Stimulated activated CD8-positive, alpha-beta memory T cell treated with anti-CD3 and anti-CD28 coated beads, Interleukin-2, amount 100 ng/mL, for 48 hours (primary cell): ENCODE data around the gene SLC48A1.
A peak's percentile ranks its signal among the peaks of the same experiment; 100 is the strongest.

Experiments used
- DNase-seq, 2 donors: peaks; one replicate each; pipeline ENCODE4 v3.0.0-alpha.2; 2020; ENCODE audit warnings: low read depth in 2 of 2

Gene SLC48A1

DNA sequence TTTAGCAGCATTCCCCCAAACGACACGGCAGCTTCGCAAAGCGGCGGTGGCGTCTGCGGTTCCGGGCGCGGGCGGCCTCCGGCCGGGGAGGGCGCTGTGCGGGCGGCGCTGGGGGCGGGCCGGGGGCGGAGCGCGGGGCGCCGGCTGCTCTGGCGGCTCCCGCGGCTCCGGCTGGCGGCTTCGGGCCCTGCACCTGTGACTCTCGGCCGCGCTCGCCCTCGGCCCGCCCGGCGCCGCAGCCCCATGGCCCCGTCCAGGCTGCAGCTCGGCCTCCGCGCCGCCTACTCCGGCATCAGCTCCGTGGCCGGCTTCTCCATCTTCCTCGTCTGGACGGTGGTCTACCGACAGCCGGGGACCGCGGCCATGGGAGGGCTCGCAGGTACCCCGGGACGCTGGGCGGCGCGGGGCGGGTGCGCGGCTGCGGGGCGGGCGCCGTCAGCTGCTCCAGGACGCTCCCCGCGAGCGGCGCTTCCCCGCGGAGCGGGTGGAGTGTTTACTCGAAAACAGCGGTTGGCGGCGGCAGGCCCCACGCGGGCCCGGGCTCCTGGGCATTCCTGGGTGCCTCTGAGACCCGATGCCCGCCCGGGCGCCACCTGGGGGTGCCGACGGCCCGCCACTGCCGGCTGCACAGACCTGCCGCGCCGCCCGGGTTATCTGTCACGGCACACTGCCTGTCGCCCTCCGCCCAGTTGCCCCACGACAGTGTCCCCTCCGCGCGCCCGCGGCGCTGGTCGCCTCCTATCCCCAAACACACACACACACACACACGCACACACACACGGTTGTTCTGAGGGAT lies at the start of gene SLC48A1:
SLC48A1 (plus strand) TSS at position 177 of the 796 bp plus-strand sequence; CDS start at position 244, 67 bp downstream.
- peak; percentile 51 to 57 for DNase-seq

DNA sequence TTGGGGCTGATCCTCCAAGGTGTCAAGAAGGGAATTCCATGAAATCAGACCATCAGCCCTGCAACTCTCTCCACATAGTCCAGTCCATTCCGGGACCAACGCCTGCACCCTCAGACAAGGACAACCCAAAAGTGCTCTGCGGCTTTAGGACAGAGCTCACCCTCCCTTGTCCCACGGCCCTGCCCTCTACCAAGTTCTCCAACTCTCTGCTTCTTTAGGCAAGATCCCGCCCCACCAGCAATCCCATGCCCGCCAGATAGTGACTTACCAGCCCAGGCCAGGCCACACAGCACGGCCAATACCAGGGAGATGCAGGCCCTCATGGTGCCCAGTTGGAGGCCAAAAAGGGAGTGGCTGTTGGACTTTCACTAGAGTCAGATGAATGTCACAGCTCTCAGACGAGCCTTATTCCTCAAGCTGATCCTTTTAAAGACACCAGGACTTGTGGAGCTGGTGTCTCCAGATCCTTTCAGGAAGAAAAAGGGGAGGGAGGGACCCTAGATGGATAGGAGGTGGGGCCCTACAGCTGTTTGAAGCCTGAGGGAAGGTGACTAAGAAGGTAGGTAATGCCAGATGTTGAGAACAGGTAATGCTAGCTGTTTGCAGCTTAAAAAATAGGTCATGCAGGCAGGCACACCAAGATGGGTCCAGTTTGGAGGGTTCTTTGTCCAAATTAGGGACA lies 47.8 kb upstream of the SLC48A1 start, which contains the start of gene ENDOU:
ENDOU (minus strand) TSS at position 400 of the 682 bp plus-strand sequence; CDS start at position 323, 77 bp downstream.
- DNase-seq, result no peak

DNA sequence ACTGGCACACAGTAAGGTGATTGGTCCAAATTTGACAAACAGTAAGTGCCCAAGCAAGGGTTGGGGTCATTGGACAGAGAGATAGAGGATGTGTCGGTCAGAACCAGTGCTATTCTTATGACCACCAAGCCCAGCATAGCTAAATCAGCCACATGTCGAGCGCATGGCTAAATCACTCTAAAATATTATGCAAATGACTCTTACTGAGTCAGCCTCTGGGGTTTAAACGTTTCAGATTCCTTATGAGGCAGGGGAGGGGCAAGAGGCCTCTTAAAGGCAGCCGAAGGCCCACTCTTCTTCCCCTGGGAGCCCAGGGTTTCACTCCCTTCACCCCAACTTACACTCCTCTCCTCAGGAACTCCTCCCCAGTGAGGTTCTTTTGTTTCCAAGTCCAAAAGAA lies 47.1 kb upstream of the SLC48A1 start:
- DNase-seq, result no peak

DNA sequence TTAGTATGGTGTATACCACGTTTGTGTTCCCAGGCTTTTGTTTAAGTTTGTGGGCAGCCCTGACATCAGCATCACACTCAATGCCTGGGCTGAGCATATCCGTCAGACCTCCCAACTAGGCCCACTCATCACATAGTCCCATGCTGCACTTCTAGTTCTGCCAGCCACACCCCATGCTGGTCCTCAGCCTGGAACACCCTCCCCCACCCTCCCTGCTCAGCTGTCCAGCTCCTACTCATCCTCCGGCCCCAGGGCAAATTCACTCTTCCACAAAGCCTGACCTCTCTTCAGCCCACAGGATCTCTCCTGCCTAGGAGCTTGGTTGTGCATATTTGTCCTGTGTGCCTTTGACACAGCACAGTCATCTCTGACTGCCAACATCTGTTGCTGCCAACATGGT lies 43.8 kb upstream of the SLC48A1 start:
- DNase-seq, result no peak

DNA sequence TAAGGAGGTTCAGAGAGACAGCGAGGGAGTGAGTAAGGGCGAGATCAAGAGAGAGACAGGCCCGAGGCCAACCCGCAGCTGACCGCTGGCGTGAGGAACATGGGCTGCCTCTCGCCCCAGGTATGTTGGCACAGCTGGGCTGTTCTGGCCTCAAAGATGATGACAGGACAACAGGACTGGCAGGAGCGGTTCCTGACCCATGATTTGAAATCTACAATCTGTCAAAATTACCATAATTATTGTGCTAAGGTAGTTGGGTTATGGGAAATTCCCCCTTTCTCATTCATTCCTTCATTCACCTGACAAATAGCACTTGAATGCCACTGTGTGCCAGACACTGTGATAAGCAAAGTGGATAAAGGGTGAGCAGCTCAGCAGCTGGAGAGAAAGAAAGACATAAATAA lies 42.7 kb upstream of the SLC48A1 start:
- DNase-seq, result no peak

DNA sequence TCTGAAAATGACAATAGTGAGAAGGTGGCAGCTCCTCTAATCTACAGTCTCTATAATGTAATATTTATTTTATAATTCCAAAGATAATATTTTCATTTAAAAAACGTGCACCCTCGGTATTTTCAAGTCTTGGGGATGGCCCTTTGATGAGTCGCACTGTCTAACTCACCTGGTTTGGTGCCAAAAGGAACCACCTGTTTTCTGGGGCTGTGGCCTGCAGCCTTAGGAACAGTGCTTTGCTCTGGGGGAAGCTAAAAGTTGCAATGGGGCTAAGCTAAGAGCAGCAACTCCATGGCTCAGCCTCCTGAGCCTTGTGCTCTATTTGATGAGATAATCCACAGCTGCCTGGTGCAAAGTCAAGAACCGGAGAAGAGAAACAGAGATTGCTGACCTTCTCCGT lies 41.3 kb upstream of the SLC48A1 start:
- no peak for DNase-seq

DNA sequence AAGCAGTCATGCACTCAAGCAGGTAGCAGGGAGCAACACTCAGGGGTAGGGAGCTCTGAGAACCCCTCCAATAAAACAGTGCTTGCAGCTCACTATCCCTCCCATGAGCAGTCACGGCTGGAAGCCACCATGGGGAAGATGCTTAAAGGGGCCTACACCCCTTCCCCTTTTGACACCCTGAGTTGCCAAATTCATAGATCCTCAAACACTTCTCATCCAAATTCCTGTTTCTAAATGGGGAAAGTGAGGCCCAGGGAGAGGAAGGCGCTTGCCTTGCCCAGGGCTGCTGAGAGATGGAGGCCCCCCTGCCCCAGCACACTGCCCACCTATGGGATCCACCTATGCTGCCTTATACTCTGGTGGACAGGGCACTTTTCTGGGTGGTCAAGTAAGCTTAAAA lies 40.5 kb upstream of the SLC48A1 start:
- DNase-seq, result no peak

DNA sequence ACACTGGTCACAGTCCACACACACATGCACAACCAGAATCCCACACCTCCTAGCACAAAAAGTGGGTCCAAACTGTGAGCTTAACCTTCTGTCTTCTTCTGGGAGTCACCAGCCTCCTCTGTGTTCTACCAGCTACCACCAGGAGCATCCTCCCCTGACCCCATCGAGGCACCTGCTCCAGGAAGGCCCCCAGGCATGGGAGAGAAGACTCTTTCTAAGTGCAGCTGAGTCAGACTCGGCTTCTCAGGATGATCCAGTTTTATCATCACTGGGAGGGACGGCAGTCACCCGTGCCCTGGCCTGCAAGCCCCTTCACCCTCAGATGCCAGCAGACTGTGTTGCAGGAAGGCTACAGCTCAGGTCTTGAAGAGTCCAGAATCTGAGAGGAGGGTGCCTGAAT lies 39.9 kb upstream of the SLC48A1 start:
- no peak for DNase-seq

DNA sequence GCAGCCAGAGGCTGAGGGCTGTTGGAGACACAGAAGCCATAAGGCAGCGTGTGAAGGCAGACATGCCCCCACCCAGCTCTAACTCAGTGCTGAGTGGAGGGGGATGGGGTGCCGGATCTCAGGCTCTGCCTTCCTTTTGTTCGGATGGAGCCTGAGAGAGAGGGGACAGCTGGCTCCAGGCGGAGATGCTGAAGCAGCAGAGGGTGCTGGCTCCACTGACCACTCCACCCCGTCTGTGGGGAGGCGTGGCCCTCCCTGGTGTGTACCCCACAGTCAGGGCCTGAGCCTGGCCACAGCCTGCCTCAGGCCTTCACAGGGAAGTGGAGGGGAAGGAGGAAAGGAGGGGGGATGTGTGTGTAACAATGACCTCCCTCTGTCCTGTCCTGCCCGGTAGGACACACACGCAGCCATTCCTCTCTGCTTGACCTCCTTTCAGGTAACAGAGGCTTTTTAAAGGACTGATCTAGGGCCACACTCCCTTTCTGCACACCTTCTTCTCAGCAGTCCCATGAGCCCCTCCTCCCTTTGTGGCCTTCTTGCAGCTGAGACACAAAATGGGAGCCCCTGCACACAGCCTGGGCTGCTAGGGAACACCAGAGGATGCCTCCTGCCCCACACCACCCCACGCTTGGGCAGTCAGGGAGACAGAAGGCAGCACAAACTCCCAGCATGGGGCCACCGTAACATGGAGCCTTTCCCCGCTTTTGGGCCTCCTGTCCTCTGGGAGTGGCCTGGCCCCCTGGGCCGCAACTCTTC lies 38.1 kb upstream of the SLC48A1 start:
- no peak for DNase-seq

DNA sequence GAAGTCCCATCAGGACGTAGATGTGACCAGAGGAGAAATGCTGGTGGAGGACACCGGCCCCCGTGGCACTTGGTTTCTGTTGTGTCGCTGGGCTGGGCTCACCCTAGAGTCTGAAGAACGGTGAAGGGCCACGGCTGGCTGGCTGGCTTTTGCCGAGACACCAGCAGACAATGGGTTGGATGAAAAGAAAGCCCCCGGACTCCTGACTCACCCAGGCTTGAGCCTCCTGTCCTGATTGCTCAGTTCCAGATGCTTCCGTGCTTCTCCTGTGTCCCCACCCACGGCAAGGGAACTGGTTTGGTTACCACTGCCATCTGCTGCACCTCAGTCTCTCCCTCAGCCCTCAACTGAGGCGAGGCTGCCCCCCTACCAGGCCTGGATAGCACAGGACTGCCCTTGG lies 37.4 kb upstream of the SLC48A1 start:
- DNase-seq, result no peak

DNA sequence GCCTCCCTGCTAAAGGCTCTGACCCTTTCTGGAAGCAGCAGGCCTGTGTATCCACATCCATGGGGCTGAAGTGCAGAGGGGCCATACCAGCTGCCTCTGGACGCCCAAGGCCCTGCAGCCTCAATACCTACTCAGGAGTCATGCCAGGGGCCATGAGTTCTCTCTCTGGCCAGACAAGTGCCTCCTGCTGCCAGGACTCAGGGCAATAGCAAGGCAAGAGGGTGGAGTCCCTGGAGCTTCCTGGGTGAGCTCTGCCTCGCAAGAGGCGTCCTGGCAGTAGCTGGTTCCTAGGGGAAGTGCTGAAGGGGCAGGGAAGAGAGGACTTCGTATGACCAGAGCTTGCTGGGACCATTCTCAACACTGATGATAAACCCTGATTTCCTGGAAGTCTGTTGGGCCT lies 36.8 kb upstream of the SLC48A1 start:
- no peak for DNase-seq

DNA sequence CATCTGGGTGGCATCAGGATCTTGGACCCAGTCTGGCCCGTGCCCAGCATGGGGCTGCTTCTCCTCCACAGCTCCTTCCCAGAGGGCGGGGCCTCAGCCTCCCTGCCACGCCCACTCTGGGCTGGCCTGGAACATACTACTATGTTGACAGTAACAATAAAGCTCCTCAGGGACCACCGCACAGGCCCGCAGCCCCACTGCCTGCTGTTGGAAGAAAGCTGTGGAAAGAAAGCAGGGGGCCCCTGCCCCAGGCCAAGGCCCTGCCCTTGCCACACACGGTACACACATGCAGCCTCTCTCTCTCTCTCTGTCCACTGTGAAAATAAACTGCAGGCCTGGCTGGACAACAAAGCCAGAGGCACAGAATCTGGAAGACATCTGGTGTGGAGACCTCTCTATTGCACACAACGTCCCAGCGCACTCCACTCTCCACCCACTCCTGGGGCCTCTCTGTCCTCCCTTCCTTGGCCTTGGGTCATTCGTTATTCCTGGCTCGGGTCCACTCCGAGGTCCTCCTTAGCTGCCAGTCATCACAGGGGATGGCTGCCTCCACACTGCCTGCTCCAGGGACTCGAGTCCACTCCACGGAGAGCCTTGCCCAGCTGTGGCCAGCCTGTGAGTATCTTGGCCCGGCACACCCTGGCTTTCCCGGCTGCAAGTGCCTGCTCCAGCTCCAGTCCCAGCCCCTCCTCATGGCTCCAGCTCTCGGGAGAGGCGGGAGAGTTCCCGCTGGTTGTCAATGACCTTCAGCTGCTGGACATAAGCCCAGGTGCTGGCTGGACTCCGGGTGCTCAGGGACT lies 36.0 kb upstream of the SLC48A1 start:
- DNase-seq, result no peak

DNA sequence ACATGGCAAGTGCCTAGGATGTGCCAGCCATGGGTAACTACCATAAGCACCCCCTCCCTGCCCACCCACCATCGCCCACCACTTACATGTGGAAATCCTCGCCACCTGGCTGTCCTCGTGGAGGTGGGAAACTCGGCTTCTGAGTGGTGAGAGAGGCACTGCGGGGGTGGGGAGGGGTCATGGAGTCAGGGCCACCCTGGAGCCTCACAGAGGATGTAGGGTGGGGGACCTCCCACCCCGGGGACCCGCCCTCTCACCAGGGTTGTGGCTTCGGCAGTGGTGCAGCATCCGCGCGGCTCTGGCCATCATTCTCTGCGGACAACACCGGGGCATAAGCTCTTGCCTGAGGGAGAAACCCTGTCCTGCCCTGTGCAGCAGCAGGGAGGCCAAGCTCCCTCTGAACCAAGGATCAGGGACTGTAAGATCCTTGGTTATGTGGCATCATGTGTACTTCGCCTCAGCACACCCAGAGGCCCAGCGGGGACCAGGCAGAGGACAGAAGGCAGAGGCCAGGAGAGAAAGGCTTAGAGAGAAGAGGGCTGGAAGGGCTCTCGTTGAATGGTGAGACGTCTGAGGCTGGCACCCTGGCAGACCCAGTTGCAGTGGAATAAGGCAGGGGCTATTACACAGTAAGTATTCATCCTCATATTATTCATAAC lies 35.0 kb upstream of the SLC48A1 start:
- no peak for DNase-seq

DNA sequence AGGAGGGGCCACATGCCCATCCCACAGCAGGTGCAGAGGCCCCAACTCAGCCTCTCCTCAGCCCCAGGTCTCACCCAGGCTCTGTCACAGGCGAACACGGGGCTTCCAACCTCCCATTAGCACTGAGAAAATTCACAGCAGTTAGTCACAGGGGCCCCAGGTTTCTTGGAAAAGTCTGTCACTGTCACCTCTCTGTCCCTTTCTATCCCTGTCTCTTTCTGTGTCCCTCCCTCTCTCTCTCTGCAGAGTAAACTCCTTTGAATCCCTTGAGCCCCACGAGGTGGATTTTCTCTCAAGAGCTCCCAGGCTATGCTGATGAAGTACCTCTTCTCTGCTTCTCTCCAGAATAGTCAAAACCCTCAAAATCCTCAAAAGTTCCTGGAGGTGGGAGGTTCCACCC lies 33.7 kb upstream of the SLC48A1 start:
- DNase-seq, result no peak

DNA sequence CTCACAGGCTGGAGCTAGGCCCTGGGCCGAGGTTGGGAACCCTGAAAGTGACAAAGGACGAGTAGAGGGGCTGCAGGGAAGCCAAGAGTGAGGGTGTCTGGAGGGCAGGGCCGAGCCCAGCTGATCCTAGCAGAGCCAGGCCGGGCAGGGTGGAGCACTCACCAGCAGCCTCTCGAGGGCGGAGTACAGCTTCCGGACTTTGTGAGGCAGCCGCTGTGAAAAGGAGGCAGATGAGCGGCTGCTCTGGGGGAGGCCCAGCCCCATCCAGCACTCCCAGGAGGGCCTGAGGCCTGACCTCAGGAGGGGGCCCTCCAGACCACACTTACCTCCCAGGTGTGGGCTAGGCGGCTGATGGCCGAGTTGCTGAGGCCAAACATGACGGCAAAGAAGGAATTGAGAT lies 33.1 kb upstream of the SLC48A1 start:
- DNase-seq, result no peak

DNA sequence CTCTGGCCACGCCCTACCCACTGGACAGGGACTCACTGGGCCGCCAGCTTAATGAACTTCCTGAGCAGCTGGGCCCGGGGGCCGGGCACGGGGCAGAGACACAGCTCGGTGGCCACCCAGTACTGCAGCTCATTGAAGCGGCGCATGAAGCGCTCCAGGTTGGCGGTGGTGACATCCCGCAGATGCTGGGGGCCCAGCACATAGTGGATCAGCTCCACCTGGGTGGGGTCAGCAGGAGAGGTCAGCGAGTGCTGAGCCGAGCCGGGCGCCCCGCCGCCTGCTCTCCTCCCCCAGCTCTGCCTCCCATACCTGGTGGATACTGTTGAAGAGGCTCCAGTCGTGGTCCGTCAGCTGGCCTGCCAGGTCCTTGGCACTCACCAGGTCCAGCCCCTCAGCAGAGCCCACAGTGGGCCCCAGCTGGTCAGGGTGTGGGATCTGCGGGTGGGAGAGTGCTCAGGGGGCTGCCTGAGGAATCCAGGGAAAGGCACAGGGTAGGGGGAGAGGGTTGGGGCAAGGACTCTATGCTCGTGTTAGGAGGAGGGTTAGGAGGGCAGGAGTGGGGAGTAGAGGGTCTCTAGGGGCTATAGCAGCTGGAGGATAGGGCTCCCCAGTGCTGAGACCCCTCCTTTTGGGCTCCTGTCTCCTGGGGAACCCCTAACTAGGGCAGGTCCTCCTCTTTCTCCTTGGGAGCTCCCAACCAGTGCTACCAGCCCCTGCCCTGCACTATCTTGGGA lies 32.3 kb upstream of the SLC48A1 start:
- no peak for DNase-seq

DNA sequence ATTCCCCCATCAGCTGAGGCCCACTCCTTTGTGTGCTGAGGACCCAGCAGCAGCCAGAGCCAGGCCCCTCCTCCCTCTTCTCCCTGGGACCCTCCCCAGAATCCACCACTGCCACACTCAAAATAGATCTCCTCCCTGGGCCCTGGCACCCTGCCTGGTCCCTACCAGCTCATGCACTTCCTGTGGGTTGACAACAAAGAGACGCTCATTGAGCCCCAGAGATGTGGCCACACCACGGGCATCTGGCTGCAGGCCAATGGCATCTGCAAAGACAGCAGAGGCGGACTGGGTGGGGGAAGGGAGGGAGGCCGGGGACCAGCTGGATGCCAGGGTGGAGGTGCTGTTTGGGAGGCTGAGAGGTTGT lies 31.7 kb upstream of the SLC48A1 start:
- DNase-seq, result peak; percentile 27 to 28

DNA sequence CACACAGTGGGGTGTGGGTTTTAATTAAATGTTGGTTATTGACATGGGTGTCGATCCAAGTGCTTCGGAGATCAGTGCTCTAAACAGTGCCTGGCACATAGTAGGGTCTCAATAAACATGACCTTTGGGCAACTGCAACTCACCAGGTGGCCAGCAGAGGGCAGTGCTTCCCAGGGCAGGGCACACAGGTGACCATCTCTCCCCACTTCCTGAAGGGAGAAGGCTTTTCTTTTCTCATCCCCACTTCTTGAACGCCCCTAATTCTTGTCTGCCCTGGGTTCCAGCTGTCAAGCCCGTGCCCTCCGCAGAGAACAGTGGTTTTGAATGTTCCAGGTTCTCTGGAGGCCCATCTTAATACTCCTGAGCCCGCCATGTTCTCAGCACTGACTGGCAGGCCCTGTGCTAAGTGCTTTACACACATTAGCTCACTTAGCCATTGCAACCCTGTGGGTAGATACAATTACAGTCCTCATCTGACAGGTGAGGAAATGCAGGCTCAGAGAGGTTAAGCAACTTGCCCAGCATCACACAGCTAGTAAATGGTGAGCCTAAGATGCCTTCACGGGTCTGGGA lies 30.7 kb upstream of the SLC48A1 start:
- DNase-seq, result peak; percentile 57 to 66

DNA sequence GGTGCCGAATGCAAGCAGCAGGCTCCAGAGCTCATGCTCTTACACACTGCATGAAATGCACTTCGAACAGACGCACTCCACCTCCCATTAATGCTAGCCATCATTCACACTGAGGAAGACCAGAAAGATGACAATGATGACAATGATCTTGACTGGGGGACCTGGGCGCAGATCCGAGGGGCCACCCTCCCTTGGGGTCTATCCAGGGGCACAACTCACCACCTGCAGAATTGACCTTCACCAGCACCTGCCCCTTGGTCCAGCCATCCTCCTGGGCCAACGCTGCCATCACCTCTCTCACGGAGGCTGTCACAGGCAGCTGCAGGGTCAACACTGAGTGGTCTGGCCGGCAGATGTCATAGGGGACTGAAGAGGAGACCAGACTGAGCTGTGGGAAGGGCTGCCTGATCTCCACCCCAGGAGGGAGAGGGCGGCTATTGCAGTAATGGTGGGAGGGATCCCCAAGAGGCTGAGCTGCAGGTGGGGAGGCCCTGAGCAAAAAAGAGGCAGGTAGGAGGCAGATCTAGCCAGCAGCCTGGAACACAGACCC lies 29.7 kb upstream of the SLC48A1 start:
- no peak for DNase-seq
